IMR-90 (cell line): Measurements from ENCODE around the gene SERPINF2. TPM values are rescaled to one million over a fixed set of nuclear protein-coding genes. Genes with fewer than 3 reads are reported as not detected.

Experiments
- ATAC-seq: fragments of 200-7000 bp; cut with Tn5 transposase; 2 replicates; pipeline ENCODE4 v1.9.1; 2020; ENCODE audit warnings: low read depth, mild to moderate bottlenecking, moderate library complexity
- BruUV-seq: library from RNA; stranded (reverse); fragments of 400-500 nt; replicated peaks from 2 replicates; lab custom pipeline; 2021; lab: Mats Ljungman, UMichigan
- CTCF ChIA-PET: fragments of 300-600 bp; formaldehyde crosslinking; extraction: SDS; loops from one replicate; lab custom pipeline; 2021; ENCODE audit warnings: antibody characterized with exemption; lab: Yijun Ruan, JAX
- POLR2A ChIA-PET: fragments of 300-600 bp; sonication (Branson Sonifier 250); formaldehyde crosslinking; loops from one replicate; lab custom pipeline; 2022; ENCODE audit warnings: antibody characterized with exemption; ENCODE audit not compliant: unreplicated experiment; lab: Charles Lee
- DNase-seq: peaks from one replicate; pipeline ENCODE4 v3.0.0; 2013
- H2AFZ ChIP-seq: replicated peaks from 2 replicates; pipeline ENCODE3; 2013; ENCODE audit warnings: low read length, mild to moderate bottlenecking; ENCODE audit not compliant: poor library complexity
- H2AK5ac ChIP-seq: 2 replicates; pipeline ENCODE4 v1.6.1; 2013; ENCODE audit warnings: low read depth, low read length, inconsistent platforms
- H2AK9ac ChIP-seq: replicated peaks from 2 replicates; pipeline ENCODE3; 2013; ENCODE audit warnings: mild to moderate bottlenecking, low read depth, low read length, moderate library complexity; ENCODE audit not compliant: poor library complexity
- H2BK120ac ChIP-seq: 2 replicates; pipeline ENCODE4 v1.6.1; 2013; ENCODE audit warnings: low read depth, low read length, inconsistent platforms
- H2BK15ac ChIP-seq: 3 replicates; pipeline ENCODE4 v1.6.1; 2013; ENCODE audit warnings: low read depth, low read length, inconsistent platforms
- H2BK20ac ChIP-seq: 2 replicates; pipeline ENCODE4 v1.6.1; 2013; ENCODE audit warnings: low read depth, mild to moderate bottlenecking, inconsistent platforms, low read length, moderate library complexity
- H2BK5ac ChIP-seq: 2 replicates; pipeline ENCODE4 v1.6.1; 2013; ENCODE audit warnings: mild to moderate bottlenecking, low read depth, low read length, inconsistent platforms; ENCODE audit not compliant: poor library complexity, severe bottlenecking
- H3K14ac ChIP-seq: replicated peaks from 2 replicates; pipeline ENCODE4 v1.6.1; 2013; ENCODE audit warnings: low read depth, low read length, inconsistent platforms
- H3K18ac ChIP-seq: 2 replicates; pipeline ENCODE4 v1.6.1; 2013; ENCODE audit warnings: low read depth, low read length, control low read depth
- H3K23ac ChIP-seq: 2 replicates; pipeline ENCODE4 v1.6.1; 2013; ENCODE audit warnings: low read depth, low read length, inconsistent platforms
- H3K27ac ChIP-seq: 2 replicates; pipeline ENCODE4 v1.5.1; 2013; ENCODE audit warnings: mild to moderate bottlenecking, control low read depth, low read length; ENCODE audit not compliant: insufficient read depth
- H3K27me3 ChIP-seq: 2 replicates; pipeline ENCODE4 v1.6.1; 2013; ENCODE audit warnings: low read length; ENCODE audit not compliant: control insufficient read depth, insufficient read depth
- H3K36me3 ChIP-seq: 2 replicates; pipeline ENCODE4 v1.6.1; 2013; ENCODE audit warnings: low read length, mixed read lengths; ENCODE audit not compliant: control insufficient read depth, insufficient read depth
- H3K4ac ChIP-seq: 2 replicates; pipeline ENCODE4 v1.6.1; 2013; ENCODE audit warnings: low read depth, low read length, inconsistent platforms
- H3K4me1 ChIP-seq: 2 replicates; pipeline ENCODE4 v1.6.1; 2013; ENCODE audit warnings: low read length, mixed read lengths; ENCODE audit not compliant: control insufficient read depth, insufficient read depth
- H3K4me2 ChIP-seq: 2 replicates; pipeline ENCODE4 v1.6.1; 2013; ENCODE audit warnings: low read depth, mild to moderate bottlenecking, control low read depth, low read length, moderate library complexity
- H3K4me3 ChIP-seq: 2 replicates; pipeline ENCODE4 v1.5.1; 2013; ENCODE audit warnings: low read depth, mild to moderate bottlenecking, control low read depth, low read length, moderate library complexity; ENCODE audit not compliant: insufficient read depth
- H3K56ac ChIP-seq: 2 replicates; pipeline ENCODE4 v1.6.1; 2013; ENCODE audit warnings: low read length, inconsistent platforms; ENCODE audit not compliant: insufficient read depth; ENCODE audit errors: extremely low read depth
- H3K79me1 ChIP-seq, 2 experiments: 2 replicates each; pipeline ENCODE4 v1.6.1; 2013; ENCODE audit warnings: low read length in 2 of 2, inconsistent platforms in 1 of 2, low read depth in 1 of 2
- H3K9ac ChIP-seq: 2 replicates; pipeline ENCODE4 v1.6.1; 2013; ENCODE audit warnings: low read depth, low read length, control low read depth
- H3K9me1 ChIP-seq: 2 replicates; pipeline ENCODE4 v1.6.1; 2013; ENCODE audit warnings: low read length, inconsistent platforms; ENCODE audit not compliant: insufficient read depth
- H3K9me3 ChIP-seq: 2 replicates; pipeline ENCODE4 v1.6.1; 2013; ENCODE audit warnings: low read length; ENCODE audit not compliant: control insufficient read depth, insufficient read depth
- H4K20me1 ChIP-seq: 2 replicates; pipeline ENCODE4 v1.6.1; 2013; ENCODE audit warnings: low read length, inconsistent platforms; ENCODE audit not compliant: insufficient read depth
- H4K5ac ChIP-seq: 2 replicates; pipeline ENCODE4 v1.6.1; 2013; ENCODE audit warnings: mild to moderate bottlenecking, low read depth, low read length, control low read depth
- H4K8ac ChIP-seq, 2 experiments: 2 replicates each; pipeline ENCODE4 v1.6.1; 2013; ENCODE audit warnings: low read depth in 2 of 2, low read length in 2 of 2, control low read depth in 1 of 2, inconsistent platforms in 1 of 2
- H4K91ac ChIP-seq: 2 replicates; pipeline ENCODE4 v1.6.1; 2013; ENCODE audit warnings: low read depth, low read length, inconsistent platforms; ENCODE audit not compliant: insufficient read depth
- BHLHE40 ChIP-seq: fragments of 150-350 bp; IDR thresholded peaks from 2 replicates; pipeline ENCODE4 v1.6.1; 2016; ENCODE audit warnings: mild to moderate bottlenecking, low read depth, low read length
- CHD1 ChIP-seq: IDR thresholded peaks from 2 replicates; pipeline ENCODE4 v1.6.1; 2012; ENCODE audit warnings: low read depth, low read length, improper control_type of control experiment
- FOS ChIP-seq: fragments of 150-350 bp; IDR thresholded peaks from 2 replicates; pipeline ENCODE4 v1.6.1; 2016; ENCODE audit warnings: low read depth, low read length
- MAFK ChIP-seq: IDR thresholded peaks from 2 replicates; pipeline ENCODE4 v1.6.1; 2012; ENCODE audit warnings: low read depth, low read length, improper control_type of control experiment
- MAZ ChIP-seq: IDR thresholded peaks from 2 replicates; pipeline ENCODE4 v1.6.1; 2012; ENCODE audit warnings: low read depth, mild to moderate bottlenecking, low read length, improper control_type of control experiment, moderate library complexity, borderline replicate concordance
- MXI1 ChIP-seq: IDR thresholded peaks from 2 replicates; pipeline ENCODE4 v1.6.1; 2012; ENCODE audit warnings: low read depth, mild to moderate bottlenecking, low read length, moderate library complexity, borderline replicate concordance
- NFE2L2 ChIP-seq: fragments of 150-350 bp; IDR thresholded peaks from 2 replicates; pipeline ENCODE4 v1.6.1; 2016; ENCODE audit warnings: low read depth, mild to moderate bottlenecking, low read length
- POLR2A ChIP-seq: IDR thresholded peaks from 2 replicates; pipeline ENCODE4 v1.6.1; 2012; ENCODE audit warnings: mild to moderate bottlenecking, low read depth, low read length
- RCOR1 ChIP-seq: IDR thresholded peaks from 2 replicates; pipeline ENCODE4 v1.6.1; 2012; ENCODE audit warnings: mild to moderate bottlenecking, low read length, improper control_type of control experiment; ENCODE audit not compliant: insufficient replicate concordance
- RFX5 ChIP-seq: IDR thresholded peaks from 2 replicates; pipeline ENCODE4 v1.8.0; 2012; ENCODE audit warnings: low read depth, mild to moderate bottlenecking, low read length, moderate library complexity
- SMC3 ChIP-seq: fragments of 150-350 bp; IDR thresholded peaks from 2 replicates; pipeline ENCODE4 v1.6.1; 2016; ENCODE audit warnings: low read depth, mild to moderate bottlenecking, antibody characterized with exemption, low read length, moderate library complexity
- WGBS, 2 experiments: methylation state at CpG; one replicate each; pipeline versions ENCODE4 v1.1.5 to v1.1.7; 2013; ENCODE audit warnings: missing lambda C conversion rate in 2 of 2; ENCODE audit not compliant: insufficient read length in 1 of 2; ENCODE audit errors: extremely low coverage in 2 of 2; 5-methylcytosine and 5-hydroxymethylcytosine counted together
- dilution Hi-C: fragments of 300-500 bp; cut with HindIII; formaldehyde crosslinking; loops from one replicate; pipeline ENCODE4 v1.14.3; 2018; ENCODE audit warnings: low sequenced_read_pairs; ENCODE audit not compliant: unreplicated experiment
- in situ Hi-C: fragments of 300-500 bp; cut with MboI; formaldehyde crosslinking; loops from 3 replicates; pipeline ENCODE4 v1.14.3; 2019; ENCODE audit warnings: low sequenced_read_pairs, inconsistent platforms, mixed read lengths
- intact Hi-C: fragments of 100-400 bp; cut with micrococcal nuclease; formaldehyde crosslinking; loops from 2 replicates; pipeline ENCODE4 v1.10.0; 2022
- polyA plus RNA-seq, 3 experiments: library from polyadenylated mRNA; depleted of rRNA; stranded (reverse); fragments of >200 nt; gene quantifications; 2 replicates each; pipeline ENCODE4 v1.2.3, GENCODE V29; 2012; ENCODE audit warnings: low replicate concordance in 1 of 3
- total RNA-seq: library from RNA; depleted of rRNA; stranded (reverse); fragments of >200 nt; gene quantifications from 2 replicates; pipeline ENCODE4 v1.2.3, GENCODE V29; 2012
- TF ChIP-seq, protein P1 (sequence below): fragments of 150-350 bp; IDR thresholded peaks from 2 replicates; pipeline ENCODE4 v1.6.1; 2016; ENCODE audit warnings: low read depth, mild to moderate bottlenecking, low read length, moderate library complexity, borderline replicate concordance
- TF ChIP-seq, protein P2 (sequence below): fragments of 150-350 bp; IDR thresholded peaks from 2 replicates; pipeline ENCODE4 v1.6.1; 2017; ENCODE audit warnings: mild to moderate bottlenecking, antibody characterized with exemption, low read length, low read depth
- TF ChIP-seq, protein P3 (sequence below): conservative IDR thresholded peaks from 2 replicates; pipeline ENCODE4 v1.5.1; 2012; ENCODE audit warnings: mild to moderate bottlenecking, low read depth, low read length, improper control_type of control experiment

Gene SERPINF2
- total and polyA plus RNA-seq, 2 of the 4 experiments (the other 2 are of a cell fraction) = not detected

DNA sequence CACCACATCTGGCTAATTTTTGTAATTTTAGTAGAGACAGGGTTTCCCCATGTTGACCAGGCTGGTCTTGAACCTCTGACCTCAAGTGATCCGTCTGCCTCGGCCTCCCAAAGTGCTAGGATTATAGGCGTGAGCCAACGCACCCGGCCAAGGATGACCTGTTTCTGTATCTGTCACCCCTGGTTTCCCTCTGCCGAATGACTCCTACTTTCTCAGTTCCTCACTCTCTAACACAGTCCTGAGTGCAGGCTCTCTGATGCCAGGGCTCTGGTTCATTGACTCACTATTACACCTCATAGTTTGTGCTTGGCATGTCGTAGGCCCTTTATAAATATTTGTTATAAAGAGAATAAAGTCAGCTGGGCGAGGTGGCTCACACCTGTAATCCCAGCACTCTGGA is 47.3 kb upstream of the SERPINF2 start:
- no peaks in the 10 kb centered on the region for H3K36me3 ChIP-seq
- ATAC-seq = no peak
- H3K27me3 ChIP-seq = no peaks in the 10 kb centered on the region
- dilution Hi-C loops (no loop called here), in situ Hi-C loops (no loop called here), intact Hi-C loops (no loop called here)
- H3K18ac ChIP-seq = no peak overlapping the region
- no peak overlapping the region for H3K4me3 ChIP-seq
- H3K4me1 ChIP-seq = peaks cover 4% of the 10 kb centered on the region; the same call in 1 of the 2 replicates
- no peak overlapping the region for H3K9ac ChIP-seq
- CTCF ChIA-PET = no interaction called here
- H2AK9ac ChIP-seq = no peak overlapping the region
- H4K5ac ChIP-seq = no peak overlapping the region
- DNase-seq = no peak
- no peak overlapping the region for H3K4me2 ChIP-seq
- TF ChIP-seq RFX5 (no peak), CHD1 (no peak), MXI1 (no peak), NFE2L2 (no peak), MAFK (no peak), SMC3 (no peak), RCOR1 (no peak), FOS (no peak), POLR2A (no peak), BHLHE40 (no peak), MAZ (no peak)
- TF ChIP-seq, protein P1, sequence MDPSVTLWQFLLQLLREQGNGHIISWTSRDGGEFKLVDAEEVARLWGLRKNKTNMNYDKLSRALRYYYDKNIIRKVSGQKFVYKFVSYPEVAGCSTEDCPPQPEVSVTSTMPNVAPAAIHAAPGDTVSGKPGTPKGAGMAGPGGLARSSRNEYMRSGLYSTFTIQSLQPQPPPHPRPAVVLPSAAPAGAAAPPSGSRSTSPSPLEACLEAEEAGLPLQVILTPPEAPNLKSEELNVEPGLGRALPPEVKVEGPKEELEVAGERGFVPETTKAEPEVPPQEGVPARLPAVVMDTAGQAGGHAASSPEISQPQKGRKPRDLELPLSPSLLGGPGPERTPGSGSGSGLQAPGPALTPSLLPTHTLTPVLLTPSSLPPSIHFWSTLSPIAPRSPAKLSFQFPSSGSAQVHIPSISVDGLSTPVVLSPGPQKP = no peak
- TF ChIP-seq, protein P2, sequence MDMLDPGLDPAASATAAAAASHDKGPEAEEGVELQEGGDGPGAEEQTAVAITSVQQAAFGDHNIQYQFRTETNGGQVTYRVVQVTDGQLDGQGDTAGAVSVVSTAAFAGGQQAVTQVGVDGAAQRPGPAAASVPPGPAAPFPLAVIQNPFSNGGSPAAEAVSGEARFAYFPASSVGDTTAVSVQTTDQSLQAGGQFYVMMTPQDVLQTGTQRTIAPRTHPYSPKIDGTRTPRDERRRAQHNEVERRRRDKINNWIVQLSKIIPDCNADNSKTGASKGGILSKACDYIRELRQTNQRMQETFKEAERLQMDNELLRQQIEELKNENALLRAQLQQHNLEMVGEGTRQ = no peak
- TF ChIP-seq, protein P3, sequence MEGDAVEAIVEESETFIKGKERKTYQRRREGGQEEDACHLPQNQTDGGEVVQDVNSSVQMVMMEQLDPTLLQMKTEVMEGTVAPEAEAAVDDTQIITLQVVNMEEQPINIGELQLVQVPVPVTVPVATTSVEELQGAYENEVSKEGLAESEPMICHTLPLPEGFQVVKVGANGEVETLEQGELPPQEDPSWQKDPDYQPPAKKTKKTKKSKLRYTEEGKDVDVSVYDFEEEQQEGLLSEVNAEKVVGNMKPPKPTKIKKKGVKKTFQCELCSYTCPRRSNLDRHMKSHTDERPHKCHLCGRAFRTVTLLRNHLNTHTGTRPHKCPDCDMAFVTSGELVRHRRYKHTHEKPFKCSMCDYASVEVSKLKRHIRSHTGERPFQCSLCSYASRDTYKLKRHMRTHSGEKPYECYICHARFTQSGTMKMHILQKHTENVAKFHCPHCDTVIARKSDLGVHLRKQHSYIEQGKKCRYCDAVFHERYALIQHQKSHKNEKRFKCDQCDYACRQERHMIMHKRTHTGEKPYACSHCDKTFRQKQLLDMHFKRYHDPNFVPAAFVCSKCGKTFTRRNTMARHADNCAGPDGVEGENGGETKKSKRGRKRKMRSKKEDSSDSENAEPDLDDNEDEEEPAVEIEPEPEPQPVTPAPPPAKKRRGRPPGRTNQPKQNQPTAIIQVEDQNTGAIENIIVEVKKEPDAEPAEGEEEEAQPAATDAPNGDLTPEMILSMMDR = no peak
- H3K4ac ChIP-seq = no peak overlapping the region
- H3K23ac ChIP-seq = no peak overlapping the region
- H2AK5ac ChIP-seq = no peak overlapping the region
- no peak overlapping the region for H2BK20ac ChIP-seq
- H4K91ac ChIP-seq = no peak overlapping the region
- no peak overlapping the region for H2BK5ac ChIP-seq
- no peak overlapping the region for H3K27ac ChIP-seq
- H2BK15ac ChIP-seq = no peak overlapping the region
- POLR2A ChIA-PET = no interaction called here
- H3K79me1 ChIP-seq = no peaks in the 10 kb centered on the region
- no peak overlapping the region for H4K8ac ChIP-seq
- no peaks in the 10 kb centered on the region for H3K9me1 ChIP-seq
- no TSS peak for BruUV-seq
- peaks cover 3% of the 10 kb centered on the region; the same call in 1 of the 2 replicates for H3K9me3 ChIP-seq
- WGBS, 2 experiments = no CpG with 5 or more reads among the region's 8 CpGs
- no peaks in the 10 kb centered on the region for H4K20me1 ChIP-seq
- no peak overlapping the region for H2BK120ac ChIP-seq
- H3K56ac ChIP-seq = no peak overlapping the region
- no peak overlapping the region for H2AFZ ChIP-seq
- H3K14ac ChIP-seq = no peak overlapping the region
